Smooth muscle cell (in vitro differentiated cells): ENCODE measurements around the gene PRSS56. TPM values are rescaled to one million over a fixed set of nuclear protein-coding genes. Genes with fewer than 3 reads are reported as not detected.

ENCODE experiments used
- DNase-seq: peaks from one replicate; lab custom pipeline; 2025; ENCODE audit not compliant: unreplicated experiment; lab: John Stamatoyannopoulos, UW
- H2AFZ ChIP-seq: fragments of 200-600 bp; sonication (generic); 2 replicates; pipeline ENCODE4 v1.6.0; 2016; ENCODE audit warnings: antibody characterized with exemption, low read depth, mild to moderate bottlenecking
- H3F3A ChIP-seq: fragments of 200-600 bp; sonication (generic); 2 replicates; pipeline ENCODE4 v1.6.0; 2017; ENCODE audit warnings: antibody characterized with exemption, low read depth
- H3K27ac ChIP-seq: fragments of 200-600 bp; sonication (generic); 2 replicates; pipeline ENCODE4 v1.5.1; 2016; ENCODE audit warnings: low read depth, mild to moderate bottlenecking
- H3K27me3 ChIP-seq: fragments of 200-600 bp; sonication (generic); 2 replicates; pipeline ENCODE4 v1.6.1; 2016; ENCODE audit warnings: low read depth, mild to moderate bottlenecking
- H3K36me3 ChIP-seq: fragments of 200-600 bp; sonication (generic); 2 replicates; pipeline ENCODE4 v1.5.1; 2016; ENCODE audit warnings: low read depth
- H3K4me1 ChIP-seq: fragments of 200-600 bp; sonication (generic); 2 replicates; pipeline ENCODE4 v1.5.1; 2016; ENCODE audit warnings: low read depth
- H3K4me2 ChIP-seq: fragments of 200-600 bp; sonication (generic); 2 replicates; pipeline ENCODE4 v1.6.0; 2016; ENCODE audit warnings: mild to moderate bottlenecking
- H3K4me3 ChIP-seq: fragments of 200-600 bp; sonication (generic); 2 replicates; pipeline ENCODE4 v1.5.1; 2016; ENCODE audit warnings: mild to moderate bottlenecking
- H3K79me2 ChIP-seq: fragments of 200-600 bp; sonication (generic); 2 replicates; pipeline ENCODE4 v1.6.0; 2016; ENCODE audit warnings: low read depth, mild to moderate bottlenecking
- H3K9ac ChIP-seq: fragments of 200-600 bp; sonication (generic); 2 replicates; pipeline ENCODE4 v1.6.0; 2016; ENCODE audit warnings: low read depth
- H3K9me3 ChIP-seq: fragments of 200-600 bp; sonication (generic); replicated peaks from 2 replicates; pipeline ENCODE4 v1.5.1; 2016; ENCODE audit warnings: low read depth
- H4K20me1 ChIP-seq: fragments of 200-600 bp; sonication (generic); 2 replicates; pipeline ENCODE4 v1.6.0; 2016; ENCODE audit warnings: low read depth
- WGBS: methylation state at CpG from one replicate; pipeline ENCODE4 v1.1.7; 2016; ENCODE audit warnings: low lambda C conversion rate; 5-methylcytosine and 5-hydroxymethylcytosine counted together
- polyA plus RNA-seq: library from polyadenylated mRNA; unstranded; fragments of >200 nt; fragmentation: Nextera tagmentation; extraction: Ambion mirVana; gene quantifications from 2 replicates; pipeline ENCODE4 v1.2.1, GENCODE V29; 2016
- total RNA-seq: library from RNA; depleted of rRNA; stranded (reverse); fragments of >200 nt; gene quantifications from 2 replicates; pipeline ENCODE4 v1.2.3, GENCODE V29; 2014
- TF ChIP-seq, protein P1 (sequence below): fragments of 200-600 bp; sonication (generic); IDR thresholded peaks from 2 replicates; pipeline ENCODE4 v1.5.1; 2017; ENCODE audit warnings: borderline replicate concordance, mild to moderate bottlenecking, antibody characterized with exemption; ENCODE audit not compliant: insufficient read depth, poor library complexity, severe bottlenecking

The PRSS56 gene
- total RNA-seq: not detected in 2 replicates
- 0.24 TPM in 1 of 2 replicates, not detected in the other for polyA plus RNA-seq

DNA sequence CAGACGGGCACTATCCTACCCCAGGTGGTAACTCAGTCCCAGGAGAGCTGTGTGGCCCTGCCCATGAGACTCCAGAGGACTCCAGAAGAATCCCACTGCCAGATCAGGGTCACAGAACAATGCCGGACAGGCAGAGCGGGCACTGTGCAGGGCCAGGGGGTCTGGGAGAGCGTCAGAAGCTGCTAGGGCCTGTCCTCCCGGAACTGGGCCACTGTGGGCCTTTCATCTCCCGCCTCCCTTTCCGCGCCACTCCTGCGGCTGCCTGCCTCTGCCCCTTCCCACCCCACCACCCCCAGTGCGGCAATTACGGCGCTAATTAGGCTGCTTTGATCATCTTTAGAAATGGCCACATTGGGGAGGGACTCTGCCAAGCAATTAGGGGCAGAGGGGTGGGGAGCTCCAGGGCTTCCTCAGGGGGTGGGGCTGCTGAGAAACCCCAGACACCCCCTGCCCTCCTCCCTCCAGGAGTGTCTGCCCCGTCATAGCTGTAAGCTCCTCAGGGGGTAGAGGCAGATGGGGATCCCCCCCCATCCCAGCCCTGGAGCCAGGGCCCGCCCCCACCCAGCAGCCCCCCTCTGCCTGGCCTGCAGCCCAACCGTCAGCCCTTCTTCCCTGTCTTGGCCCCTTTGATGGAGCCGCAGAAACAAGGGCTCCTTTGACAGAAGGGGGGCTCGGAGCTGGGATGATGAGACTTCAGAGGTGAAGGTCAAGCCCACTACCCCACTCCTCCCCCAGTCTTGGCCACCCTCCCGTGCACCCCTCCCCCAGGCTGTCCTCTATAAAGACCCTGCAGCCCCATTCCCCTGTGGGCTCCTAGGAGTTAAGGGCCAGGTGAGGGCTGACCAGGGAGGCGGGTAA is at the start of gene PRSS56:
Gene PRSS56, plus strand, starts transcription at position 808 of the 858 bp plus-strand sequence. CDS start 211 bp downstream, outside the sequence.
- Histone ChIP-seq H3K4me3 (no peak within 1 kb of the TSS), H3K4me2 (no peak within 1 kb of the TSS), H3K27me3 (peaks cover 48% of the 10 kb centered on the region), H3K79me2 (no peaks in the 10 kb centered on the region), H2AFZ (no peak within 1 kb of the TSS), H3K27ac (no peak within 1 kb of the TSS), H4K20me1 (no peaks in the 10 kb centered on the region), H3F3A (no peaks in the 10 kb centered on the region), H3K4me1 (no peaks in the 10 kb centered on the region), H3K9ac (no peak within 1 kb of the TSS), H3K36me3 (no peaks in the 10 kb centered on the region), H3K9me3 (no peaks in the 10 kb centered on the region)
- TF ChIP-seq, protein P1, sequence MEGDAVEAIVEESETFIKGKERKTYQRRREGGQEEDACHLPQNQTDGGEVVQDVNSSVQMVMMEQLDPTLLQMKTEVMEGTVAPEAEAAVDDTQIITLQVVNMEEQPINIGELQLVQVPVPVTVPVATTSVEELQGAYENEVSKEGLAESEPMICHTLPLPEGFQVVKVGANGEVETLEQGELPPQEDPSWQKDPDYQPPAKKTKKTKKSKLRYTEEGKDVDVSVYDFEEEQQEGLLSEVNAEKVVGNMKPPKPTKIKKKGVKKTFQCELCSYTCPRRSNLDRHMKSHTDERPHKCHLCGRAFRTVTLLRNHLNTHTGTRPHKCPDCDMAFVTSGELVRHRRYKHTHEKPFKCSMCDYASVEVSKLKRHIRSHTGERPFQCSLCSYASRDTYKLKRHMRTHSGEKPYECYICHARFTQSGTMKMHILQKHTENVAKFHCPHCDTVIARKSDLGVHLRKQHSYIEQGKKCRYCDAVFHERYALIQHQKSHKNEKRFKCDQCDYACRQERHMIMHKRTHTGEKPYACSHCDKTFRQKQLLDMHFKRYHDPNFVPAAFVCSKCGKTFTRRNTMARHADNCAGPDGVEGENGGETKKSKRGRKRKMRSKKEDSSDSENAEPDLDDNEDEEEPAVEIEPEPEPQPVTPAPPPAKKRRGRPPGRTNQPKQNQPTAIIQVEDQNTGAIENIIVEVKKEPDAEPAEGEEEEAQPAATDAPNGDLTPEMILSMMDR: no peak
- 70% methylated on average over 11 of the region's 19 CpGs for WGBS
- no peak for DNase-seq

DNA sequence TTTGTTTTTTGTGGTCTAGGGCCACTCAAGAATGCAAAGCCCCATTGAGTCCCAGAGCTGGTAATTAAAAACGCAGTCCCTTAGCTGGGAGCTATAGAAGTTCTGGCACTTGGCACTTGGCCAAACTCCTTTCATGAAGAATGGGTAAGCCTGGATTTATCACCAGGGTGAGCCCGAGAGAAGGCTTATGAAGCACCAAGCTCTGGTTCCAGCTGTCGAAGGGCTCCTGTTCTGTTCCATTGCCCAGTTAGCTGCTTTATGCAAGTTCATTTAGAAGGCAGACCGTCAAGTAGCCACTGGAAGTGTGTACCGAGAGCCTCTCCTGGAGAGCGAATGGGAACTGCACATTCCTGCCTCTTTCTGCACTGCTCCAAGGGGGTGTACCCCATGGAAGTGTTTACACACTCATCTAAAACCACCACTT is 46.7 kb upstream of the PRSS56 start:
- no peak overlapping the region for H2AFZ ChIP-seq
- peaks cover 71% of the 10 kb centered on the region for H3K27me3 ChIP-seq
- H3K9me3 ChIP-seq: no peaks in the 10 kb centered on the region
- H3K9ac ChIP-seq: no peak overlapping the region
- DNase-seq: no peak
- H4K20me1 ChIP-seq: no peaks in the 10 kb centered on the region
- 54% methylated on average over 6 of the region's 6 CpGs for WGBS
- H3K36me3 ChIP-seq: no peaks in the 10 kb centered on the region
- H3K27ac ChIP-seq: no peak overlapping the region
- no peaks in the 10 kb centered on the region for H3K79me2 ChIP-seq
- no peaks in the 10 kb centered on the region for H3K4me1 ChIP-seq
- no peak overlapping the region for H3K4me3 ChIP-seq
- TF ChIP-seq, protein P1: no peak
- H3K4me2 ChIP-seq: no peak overlapping the region
- no peaks in the 10 kb centered on the region for H3F3A ChIP-seq

- Histone ChIP-seq H4K20me1 (no peaks in the 10 kb centered on the region), H3K4me2 (no peak overlapping the region), H3K4me1 (no peaks in the 10 kb centered on the region), H3K27me3 (peaks cover 52% of the 10 kb centered on the region), H3K27ac (no peak overlapping the region), H3F3A (no peaks in the 10 kb centered on the region), H3K36me3 (no peaks in the 10 kb centered on the region), H3K79me2 (no peaks in the 10 kb centered on the region), H3K9ac (no peak overlapping the region), H2AFZ (no peak overlapping the region), H3K4me3 (no peak overlapping the region), H3K9me3 (no peaks in the 10 kb centered on the region)
- WGBS: 89% methylated on average over 2 of the region's 2 CpGs
- TF ChIP-seq, protein P1: no peak
- DNase-seq: no peak
These were observed 44.1 kb upstream of the PRSS56 start for GRCh38 chr2:232476045-232476444.
